Loucy (cell line): Measurements from ENCODE around the gene SLC27A1.

Source experiments
- CTCF ChIP-seq: fragments of 200-600 bp; sonication (generic); conservative IDR thresholded peaks from 2 replicates; pipeline ENCODE4 v1.5.1; 2014; ENCODE audit warnings: mild to moderate bottlenecking, antibody characterized with exemption, low read length
- EZH2phosphoT487 ChIP-seq: fragments of 200-600 bp; IDR thresholded peaks from 2 replicates; pipeline ENCODE4 v1.6.1; 2018; ENCODE audit warnings: antibody characterized with exemption, mild to moderate bottlenecking, moderate library complexity, borderline replicate concordance

GRCh38 chr19:17504456-17504855 is 34.1 kb downstream of the SLC27A1 start:
- TF ChIP-seq CTCF (no peak), EZH2phosphoT487 (no peak)
